Measurements from ENCODE around the gene DEDD.

DNA sequence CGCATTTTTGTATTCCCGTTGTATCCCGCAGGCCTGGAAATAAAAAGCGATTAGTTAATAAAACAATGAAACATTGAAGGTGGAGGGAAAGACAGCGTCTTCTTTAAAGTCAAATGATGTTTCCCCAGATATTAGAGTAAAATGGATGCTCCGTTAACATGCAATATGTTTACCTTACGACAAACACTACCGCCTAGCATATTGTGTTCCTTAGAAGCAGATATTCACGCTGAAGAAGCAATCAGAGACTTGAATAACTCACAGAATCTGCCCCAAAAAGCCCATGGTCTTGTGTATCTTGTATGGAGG, 45.4 kb upstream of the DEDD start:
- TF ChIP-seq, protein P1, sequence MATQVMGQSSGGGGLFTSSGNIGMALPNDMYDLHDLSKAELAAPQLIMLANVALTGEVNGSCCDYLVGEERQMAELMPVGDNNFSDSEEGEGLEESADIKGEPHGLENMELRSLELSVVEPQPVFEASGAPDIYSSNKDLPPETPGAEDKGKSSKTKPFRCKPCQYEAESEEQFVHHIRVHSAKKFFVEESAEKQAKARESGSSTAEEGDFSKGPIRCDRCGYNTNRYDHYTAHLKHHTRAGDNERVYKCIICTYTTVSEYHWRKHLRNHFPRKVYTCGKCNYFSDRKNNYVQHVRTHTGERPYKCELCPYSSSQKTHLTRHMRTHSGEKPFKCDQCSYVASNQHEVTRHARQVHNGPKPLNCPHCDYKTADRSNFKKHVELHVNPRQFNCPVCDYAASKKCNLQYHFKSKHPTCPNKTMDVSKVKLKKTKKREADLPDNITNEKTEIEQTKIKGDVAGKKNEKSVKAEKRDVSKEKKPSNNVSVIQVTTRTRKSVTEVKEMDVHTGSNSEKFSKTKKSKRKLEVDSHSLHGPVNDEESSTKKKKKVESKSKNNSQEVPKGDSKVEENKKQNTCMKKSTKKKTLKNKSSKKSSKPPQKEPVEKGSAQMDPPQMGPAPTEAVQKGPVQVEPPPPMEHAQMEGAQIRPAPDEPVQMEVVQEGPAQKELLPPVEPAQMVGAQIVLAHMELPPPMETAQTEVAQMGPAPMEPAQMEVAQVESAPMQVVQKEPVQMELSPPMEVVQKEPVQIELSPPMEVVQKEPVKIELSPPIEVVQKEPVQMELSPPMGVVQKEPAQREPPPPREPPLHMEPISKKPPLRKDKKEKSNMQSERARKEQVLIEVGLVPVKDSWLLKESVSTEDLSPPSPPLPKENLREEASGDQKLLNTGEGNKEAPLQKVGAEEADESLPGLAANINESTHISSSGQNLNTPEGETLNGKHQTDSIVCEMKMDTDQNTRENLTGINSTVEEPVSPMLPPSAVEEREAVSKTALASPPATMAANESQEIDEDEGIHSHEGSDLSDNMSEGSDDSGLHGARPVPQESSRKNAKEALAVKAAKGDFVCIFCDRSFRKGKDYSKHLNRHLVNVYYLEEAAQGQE (IDR thresholded peaks at IDR 0.05; ENCODE audit: insufficient read depth in 1 of 2, low read depth in 2 of 2, low read length in 2 of 2) = no peak
- no peak for TF ChIP-seq POLR2AphosphoS5 (IDR thresholded peaks at IDR 0.05; ENCODE audit: low read depth, low read length)
- TF ChIP-seq FOXP2 (optimal IDR thresholded peaks at IDR 0.05; ENCODE audit: borderline replicate concordance, extremely low read depth, extremely low read length, insufficient read depth) = no peak

Data from PFSK-1 (cell line).